SK-N-DZ (cell line): ENCODE results near the gene MAGEB6B. TPM values are rescaled to one million over a fixed set of nuclear protein-coding genes. Genes with fewer than 3 reads are reported as not detected.
"Not testable (repeated sequence)": the region's sequence is repeated elsewhere in the genome, so short reads cannot be mapped to it uniquely, and the experiment has no call there.

ENCODE experiments used
- DNase-seq: peaks from one replicate; pipeline ENCODE4 v3.0.0-alpha.2; 2015; ENCODE audit warnings: low spot score
- polyA plus RNA-seq, 2 experiments: library from polyadenylated mRNA; depleted of rRNA; stranded (reverse); fragments of >200 nt; gene quantifications; 2 replicates each; pipeline ENCODE4 v1.2.3, GENCODE V29; 2014

The MAGEB6B gene, protein sequence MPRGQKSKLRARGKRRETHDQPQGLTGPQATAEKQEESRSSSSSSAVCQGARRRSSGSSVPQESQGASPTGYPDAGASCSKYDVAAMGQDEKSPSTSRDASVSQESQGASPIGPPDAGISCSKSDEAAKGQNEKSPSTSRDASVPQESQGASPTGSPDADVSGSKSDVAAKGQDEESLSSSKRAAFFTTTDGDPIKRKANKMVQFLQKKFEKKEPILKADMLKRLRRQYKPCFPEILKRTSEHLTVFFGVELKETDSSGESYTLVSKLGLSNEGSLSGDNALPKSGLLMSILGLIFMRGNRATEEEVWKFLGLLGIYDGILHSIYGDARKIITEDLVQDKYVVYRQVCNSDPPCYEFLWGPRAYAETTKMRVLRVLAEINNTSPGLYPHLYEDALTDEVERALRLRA
- polyA plus RNA-seq (2014; cell fraction: cytosol; rRNA removed) = not detected in 2 replicates
- polyA plus RNA-seq (2014; cell fraction: nucleus; rRNA removed) = not detected in 2 replicates

DNA sequence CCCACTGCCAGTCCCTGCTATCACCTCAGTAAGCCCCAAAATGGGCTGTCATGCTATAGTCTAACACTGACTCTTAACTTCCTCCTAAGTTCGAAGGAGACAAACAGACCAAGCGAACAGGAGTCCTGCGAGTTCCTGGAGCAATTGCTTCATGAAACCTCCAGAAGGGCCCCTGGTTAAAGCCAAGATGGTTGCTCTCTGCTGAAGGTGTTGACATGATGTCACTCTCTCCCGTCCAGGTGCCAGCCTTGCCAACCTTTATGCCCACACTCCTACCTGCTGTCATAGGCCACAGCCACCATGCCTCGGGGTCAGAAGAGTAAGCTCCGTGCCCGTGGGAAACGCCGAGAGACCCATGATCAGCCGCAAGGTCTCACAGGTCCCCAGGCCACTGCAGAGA is at the start of gene MAGEB6B:
Gene MAGEB6B (plus strand): TSS at position 301 of the 400 bp plus-strand sequence. CDS start 0 bp downstream, at position 301.
- no peak for DNase-seq

DNA sequence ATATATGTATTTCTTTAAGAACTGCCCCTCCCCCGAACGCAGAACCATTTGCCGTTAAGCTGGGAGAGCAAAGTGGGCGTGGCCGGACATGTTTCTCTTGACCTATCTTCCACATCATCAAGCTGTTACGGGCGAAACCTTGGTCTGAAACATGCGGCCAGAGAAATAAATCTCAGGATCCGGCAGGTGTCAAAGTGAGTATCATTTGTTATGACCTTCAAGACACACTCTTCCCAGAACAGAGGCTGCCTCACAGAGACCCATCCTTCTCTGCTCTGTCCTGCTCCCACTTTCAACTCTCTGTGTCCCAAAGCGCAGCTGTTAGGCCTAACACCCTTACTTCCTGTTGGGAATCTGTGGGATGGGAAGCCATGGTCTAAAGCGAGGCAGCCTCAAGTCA is 22.1 kb upstream of the MAGEB6B start, which contains the start of gene MAGEB18:
Gene MAGEB18 (plus strand): TSS at position 70 of the 400 bp plus-strand sequence. CDS start 643 bp downstream, outside the sequence.
- DNase-seq = peak; percentile 0

DNA sequence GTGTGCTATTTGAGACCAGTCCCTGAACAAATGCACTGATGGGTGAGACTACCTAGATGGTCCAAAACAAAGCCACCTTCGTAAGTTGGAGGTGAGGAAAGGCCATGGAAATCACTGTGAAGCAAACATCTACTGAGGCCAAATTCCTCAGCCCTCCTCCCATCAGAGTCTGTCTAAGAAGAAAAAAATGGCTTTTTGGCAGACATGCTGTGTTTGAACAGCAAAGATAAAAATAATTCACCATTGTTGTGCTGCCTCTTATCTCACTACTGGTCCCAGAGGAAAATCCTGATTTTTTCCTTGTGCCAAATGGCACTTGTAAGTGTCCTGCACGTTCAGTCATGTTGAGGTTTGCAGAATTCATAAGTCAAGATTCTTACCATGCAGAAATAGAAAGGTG is 14.4 kb upstream of the MAGEB6B start:
- DNase-seq = no peak

DNA sequence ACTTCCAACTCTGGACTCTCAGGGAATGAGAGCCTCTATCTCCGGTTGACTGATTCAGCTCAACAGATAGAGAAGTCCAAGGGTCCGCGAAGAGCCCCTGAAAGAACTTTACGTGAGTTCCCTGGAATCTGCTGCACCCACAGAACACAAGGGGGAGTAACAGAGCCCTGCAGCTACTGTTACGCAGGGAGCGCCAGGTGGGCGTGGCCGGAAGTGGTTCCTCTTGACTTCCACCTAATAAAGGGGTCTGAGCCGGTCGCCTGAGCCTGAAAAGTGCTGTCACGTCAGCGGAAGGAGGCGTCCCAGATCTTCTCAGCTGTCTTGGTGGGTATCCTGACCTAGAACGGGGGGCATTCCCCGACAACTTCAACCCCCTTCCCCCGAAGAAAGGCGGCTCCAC is 31.8 kb downstream of the MAGEB6B start, which contains the start of gene MAGEB6:
Gene MAGEB6 (plus strand): TSS at position 237 of the 400 bp plus-strand sequence. CDS start 1,407 bp downstream, outside the sequence.
- no peak for DNase-seq

DNA sequence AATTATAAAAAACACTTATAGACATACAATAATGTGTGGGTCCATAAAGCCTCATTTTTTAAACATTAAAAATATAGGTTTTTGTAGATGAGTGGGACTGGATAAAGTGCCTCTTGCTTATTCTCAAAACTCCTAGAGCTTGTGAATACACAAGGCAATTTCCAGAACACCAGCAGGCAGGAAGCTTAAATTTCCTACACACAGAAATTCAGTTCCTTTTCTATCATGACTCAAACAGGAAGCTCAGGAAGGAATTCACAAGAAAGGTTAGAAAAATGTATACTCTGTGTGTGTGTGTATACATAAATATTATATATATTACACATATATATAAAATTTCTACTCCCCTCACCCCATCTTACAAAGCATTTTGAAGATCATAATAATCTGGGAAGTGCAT is 43.2 kb downstream of the MAGEB6B start:
- no peak for DNase-seq

DNA sequence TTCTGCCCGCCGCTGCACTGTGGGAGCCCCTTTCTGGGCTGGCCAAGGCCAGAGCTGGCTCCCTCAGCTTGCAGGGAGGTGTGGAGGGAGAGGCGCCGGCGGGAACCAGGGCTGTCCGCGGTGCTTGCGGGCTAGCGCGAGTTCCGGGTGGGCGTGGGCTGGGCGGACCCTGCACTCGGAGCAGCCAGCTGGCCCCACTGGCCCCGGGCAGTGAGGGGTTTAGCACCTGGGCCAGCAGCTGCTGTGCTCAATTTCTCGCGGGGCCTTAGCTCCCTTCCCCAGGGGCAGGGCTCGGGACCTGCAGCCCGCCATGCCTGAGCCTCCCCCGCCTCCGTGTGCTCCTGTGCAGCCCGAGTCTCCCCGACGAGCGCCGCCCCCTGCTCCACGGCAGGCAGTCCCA is 44.3 kb downstream of the MAGEB6B start:
- DNase-seq = not testable (repeated sequence)

DNA sequence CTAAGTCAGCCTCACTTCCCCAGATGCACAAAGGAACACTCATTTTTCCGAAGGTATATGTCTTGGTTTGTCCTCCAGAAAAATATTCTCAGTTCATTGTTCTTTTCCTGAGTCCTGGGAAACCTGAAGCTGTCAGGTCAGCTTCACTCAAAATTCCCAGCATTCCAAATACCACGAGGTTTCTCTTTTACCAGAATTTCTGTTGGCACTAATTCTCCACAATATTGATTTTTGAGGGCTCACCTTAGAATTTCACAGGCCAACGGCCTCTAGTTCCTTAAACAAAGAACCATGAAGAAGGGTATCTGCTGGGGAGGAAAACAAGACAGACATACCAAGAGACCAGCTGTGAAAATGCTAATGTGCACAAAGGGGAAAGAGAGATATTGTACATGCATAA is 47.6 kb downstream of the MAGEB6B start:
- DNase-seq = no peak
